ENCODE results near the gene FRYL.
"Not testable (repeated sequence)": the region's sequence is repeated elsewhere in the genome, so short reads cannot be mapped to it uniquely, and the experiment has no call there.

FRYL gene

GRCh38 chr4:48694824-48695223, 85.3 kb downstream of the FRYL start:
- DNase-seq: no peak

- no peak for DNase-seq
Observed at GRCh38 chr4:48693856-48694574, 86.1 kb downstream of the FRYL start.

- DNase-seq: no peak
Observed at GRCh38 chr4:48692897-48693296, 87.2 kb downstream of the FRYL start.

- DNase-seq: no peak
Observed at GRCh38 chr4:48692044-48692443, 88.0 kb downstream of the FRYL start.

DNA sequence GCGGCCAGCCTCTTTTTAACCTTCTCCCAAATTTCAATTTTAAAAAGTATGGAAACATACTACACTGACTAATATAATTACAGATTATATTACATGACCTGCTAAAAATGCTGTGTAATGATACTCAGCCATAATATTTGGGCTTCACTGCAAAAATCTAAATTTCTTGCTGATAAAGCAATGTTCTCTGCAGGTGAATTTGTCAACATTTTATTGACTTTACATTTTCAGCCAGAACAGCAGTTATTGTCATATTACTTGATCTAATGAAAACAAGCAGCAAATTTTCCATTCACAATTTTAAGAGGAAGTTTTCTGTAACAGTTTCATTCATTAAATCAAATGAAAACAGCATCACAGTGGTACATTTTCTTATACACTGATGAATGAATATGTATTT, 91.1 kb downstream of the FRYL start:
- no peak for DNase-seq

- no peak for DNase-seq
Observed at GRCh38 chr4:48687313-48688051, 92.6 kb downstream of the FRYL start.

DNA sequence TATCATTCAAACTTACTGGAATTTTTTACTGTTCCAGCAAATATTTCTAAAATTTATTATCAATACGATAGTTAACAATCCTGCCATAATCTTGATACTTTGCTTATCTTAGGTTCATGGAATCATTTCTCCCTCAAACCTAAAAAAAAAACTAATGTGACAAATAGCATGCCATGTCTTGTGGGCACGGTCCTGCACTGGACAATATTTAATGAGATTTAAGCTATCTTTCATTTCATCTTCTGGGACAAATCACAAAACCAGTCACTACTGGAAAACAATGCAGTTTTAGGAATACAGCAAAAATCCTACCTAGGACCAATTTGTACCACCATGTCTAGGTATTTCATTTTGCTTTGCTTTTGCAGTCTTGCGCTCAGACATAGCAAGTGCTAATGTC, 93.7 kb downstream of the FRYL start:
- DNase-seq: no peak

GRCh38 chr4:48683784-48684666, 96.1 kb downstream of the FRYL start:
- DNase-seq: no peak

DNA sequence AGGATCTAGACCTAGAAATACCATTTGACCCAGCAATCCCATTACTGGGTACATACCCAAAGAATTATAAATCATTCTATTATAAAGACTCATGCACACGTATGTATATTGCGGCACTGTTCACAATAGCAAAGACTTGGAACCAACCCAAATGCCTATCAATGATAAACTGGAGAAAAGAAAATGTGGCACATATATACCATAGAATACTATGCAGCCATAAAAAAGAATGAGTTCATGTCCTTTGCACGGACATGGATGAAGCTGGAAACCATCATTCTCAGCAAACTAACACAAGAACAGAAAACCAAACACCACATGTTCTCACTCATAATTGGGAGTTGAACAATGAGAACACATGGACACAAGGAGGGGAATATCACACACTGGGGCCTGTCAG, 97.2 kb downstream of the FRYL start:
- DNase-seq: not testable (repeated sequence)

DNA sequence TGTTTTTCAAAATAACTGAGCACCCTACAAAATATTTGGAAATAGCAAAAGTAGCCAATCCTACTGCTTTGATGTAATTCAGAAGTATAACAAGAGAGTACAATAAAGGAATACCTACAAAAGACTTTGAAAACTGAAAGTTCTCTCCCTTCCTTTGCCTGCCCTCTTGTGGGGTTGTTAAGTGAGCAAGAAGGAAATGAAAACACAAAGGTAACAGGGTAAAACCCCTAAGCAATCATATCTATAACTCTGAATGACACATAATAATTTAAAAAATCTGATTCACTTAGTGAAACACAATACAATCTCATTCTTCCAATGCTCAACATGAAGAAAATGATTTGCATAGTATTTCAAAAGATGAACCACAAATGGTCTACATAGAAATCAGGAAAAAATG, 98.2 kb downstream of the FRYL start:
- no peak for DNase-seq

GRCh38 chr4:48680848-48681568, 99.1 kb downstream of the FRYL start:
- no peak for DNase-seq

DNA sequence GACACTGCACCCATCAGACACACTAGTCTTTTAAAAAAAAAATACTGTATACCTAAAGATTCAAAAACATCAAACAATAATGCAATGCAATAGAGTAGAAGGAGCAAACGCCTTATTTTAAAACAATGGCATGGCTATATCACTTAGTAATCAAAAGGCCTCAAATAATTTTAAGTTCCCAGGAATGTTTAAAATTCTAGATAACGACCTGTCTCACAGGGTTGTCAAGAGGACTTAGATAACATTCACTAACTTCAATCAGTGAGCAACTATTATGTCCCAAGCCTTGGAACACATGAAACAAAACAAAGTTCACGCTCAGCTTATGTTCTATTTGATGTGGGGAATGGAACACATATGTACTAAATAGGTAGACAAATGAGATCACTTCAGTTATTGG, 106.5 kb downstream of the FRYL start:
- DNase-seq: no peak

GRCh38 chr4:48670587-48670986, 109.5 kb downstream of the FRYL start:
- DNase-seq: no peak

- DNase-seq: no peak
Observed at GRCh38 chr4:48669086-48669485, 111.0 kb downstream of the FRYL start.

GRCh38 chr4:48668254-48669017, 111.6 kb downstream of the FRYL start:
- no peak for DNase-seq

GRCh38 chr4:48667148-48667547, 112.9 kb downstream of the FRYL start:
- no peak for DNase-seq

DNA sequence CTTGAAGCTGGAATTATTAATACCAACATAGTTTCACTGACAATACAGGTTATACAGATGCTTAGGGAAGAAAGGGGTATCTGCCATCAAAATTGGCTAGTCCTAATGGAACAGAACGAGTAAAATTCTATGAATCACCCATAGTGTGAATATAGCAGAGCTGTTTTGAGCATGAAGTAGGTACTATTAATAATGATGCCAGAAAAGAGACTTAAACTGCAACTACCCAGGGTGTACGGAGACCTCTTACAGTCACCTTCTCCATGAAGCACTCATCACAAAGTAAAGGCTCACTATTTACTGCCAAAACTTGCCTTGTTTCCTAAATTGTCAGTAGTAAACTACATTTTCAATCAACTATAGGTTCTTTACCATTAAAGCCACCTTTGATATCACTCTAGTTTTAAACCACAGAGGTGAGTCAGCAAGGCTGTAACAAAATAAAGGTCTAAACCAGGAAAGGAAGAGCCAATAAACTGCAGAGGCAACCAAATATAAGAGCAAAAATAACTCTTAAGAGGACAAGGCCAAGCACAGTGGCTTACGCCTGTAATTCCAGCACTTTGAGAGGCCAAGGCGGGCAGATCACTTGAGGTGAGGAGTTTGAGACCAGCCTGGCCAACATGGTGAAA, 114.4 kb downstream of the FRYL start:
- DNase-seq: no peak

DNA sequence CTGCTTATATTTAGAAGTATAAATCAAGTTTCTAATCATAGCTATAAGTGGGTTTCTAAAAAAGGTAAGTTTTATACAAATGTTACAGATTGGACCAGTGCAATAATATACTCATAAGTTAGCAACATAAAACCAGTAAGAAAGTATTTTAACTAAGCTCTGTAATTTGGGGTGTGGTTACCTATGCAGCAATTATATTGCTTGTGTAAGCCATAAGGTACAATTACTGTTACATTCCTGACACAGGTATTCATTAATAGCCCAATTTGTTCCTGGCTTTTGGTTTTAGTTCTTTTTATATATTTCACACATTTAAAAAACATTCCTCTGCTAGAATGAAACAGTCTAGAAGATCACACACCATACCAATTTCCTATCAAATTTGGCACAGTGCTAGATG, 115.1 kb downstream of the FRYL start:
- no peak for DNase-seq

GRCh38 chr4:48661391-48661790, 118.7 kb downstream of the FRYL start:
- no peak for DNase-seq

- DNase-seq: no peak
Observed at GRCh38 chr4:48660347-48660746, 119.7 kb downstream of the FRYL start.

DNA sequence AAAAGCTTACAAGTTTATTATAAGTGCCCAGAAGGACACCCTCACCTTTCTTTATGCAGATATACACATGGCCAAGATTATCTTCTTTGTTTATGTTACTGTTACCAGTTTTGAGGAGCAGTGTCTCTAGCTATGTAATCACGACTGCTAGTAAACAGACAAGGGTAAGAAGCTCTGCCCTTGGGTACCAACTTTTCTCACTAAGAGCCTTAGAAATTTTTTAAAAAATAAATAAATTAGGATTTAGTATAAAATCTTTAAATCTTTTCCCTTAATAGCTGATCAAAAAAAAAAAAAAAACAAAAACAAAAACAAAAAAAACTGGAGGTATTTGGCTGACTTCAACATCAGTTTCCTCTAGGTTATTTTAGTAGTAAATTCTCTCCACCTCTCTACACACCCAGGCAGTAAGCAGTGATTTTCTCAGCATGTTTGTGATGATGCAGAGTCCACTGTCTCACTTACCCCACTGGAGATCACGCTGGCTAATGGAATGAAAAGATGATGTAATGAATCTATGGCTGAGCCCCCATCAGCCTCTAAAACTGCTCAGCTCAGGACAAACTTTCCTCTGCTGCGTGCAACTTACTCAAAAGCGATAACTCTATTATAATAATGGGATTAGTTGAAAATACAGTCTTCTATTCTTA, 125.9 kb downstream of the FRYL start:
- DNase-seq: no peak
